ENCODE measurements around the gene MORC2. TPM values are rescaled to one million over a fixed set of nuclear protein-coding genes. Genes with fewer than 3 reads are reported as not detected.

MORC2 gene
- total RNA-seq, 1 experiment from 2014 or later: 60.3 TPM

GRCh38 chr22:30979932-30980331 is 11.4 kb upstream of the MORC2 start:
- no peaks in the 10 kb centered on the region for H3K4me1 ChIP-seq (ENCODE audit: insufficient read depth, low read length, poor library complexity, severe bottlenecking)
- H3K36me3 ChIP-seq (ENCODE audit: insufficient read depth, low read length, poor library complexity, severe bottlenecking): peaks cover 33% of the 10 kb centered on the region
- no peaks in the 10 kb centered on the region for H3K27me3 ChIP-seq (replicated peaks; ENCODE audit: insufficient read depth, low read depth, low read length, poor library complexity)
- peaks cover 44% of the 10 kb centered on the region for H3K9me3 ChIP-seq (ENCODE audit: low read depth, low read length, poor library complexity, severe bottlenecking)
- H3K27ac ChIP-seq (ENCODE audit: low read depth, low read length, poor library complexity, severe bottlenecking): no peak overlapping the region
- H3K4me3 ChIP-seq (ENCODE audit: low read depth, low read length, poor library complexity, severe bottlenecking): no peak overlapping the region
- TF ChIP-seq, protein P1, sequence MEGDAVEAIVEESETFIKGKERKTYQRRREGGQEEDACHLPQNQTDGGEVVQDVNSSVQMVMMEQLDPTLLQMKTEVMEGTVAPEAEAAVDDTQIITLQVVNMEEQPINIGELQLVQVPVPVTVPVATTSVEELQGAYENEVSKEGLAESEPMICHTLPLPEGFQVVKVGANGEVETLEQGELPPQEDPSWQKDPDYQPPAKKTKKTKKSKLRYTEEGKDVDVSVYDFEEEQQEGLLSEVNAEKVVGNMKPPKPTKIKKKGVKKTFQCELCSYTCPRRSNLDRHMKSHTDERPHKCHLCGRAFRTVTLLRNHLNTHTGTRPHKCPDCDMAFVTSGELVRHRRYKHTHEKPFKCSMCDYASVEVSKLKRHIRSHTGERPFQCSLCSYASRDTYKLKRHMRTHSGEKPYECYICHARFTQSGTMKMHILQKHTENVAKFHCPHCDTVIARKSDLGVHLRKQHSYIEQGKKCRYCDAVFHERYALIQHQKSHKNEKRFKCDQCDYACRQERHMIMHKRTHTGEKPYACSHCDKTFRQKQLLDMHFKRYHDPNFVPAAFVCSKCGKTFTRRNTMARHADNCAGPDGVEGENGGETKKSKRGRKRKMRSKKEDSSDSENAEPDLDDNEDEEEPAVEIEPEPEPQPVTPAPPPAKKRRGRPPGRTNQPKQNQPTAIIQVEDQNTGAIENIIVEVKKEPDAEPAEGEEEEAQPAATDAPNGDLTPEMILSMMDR (conservative IDR thresholded peaks at IDR 0.05; ENCODE audit: low read depth, low read length): no peak
- no peak for TF ChIP-seq EZH2 (IDR thresholded peaks at IDR 0.05; ENCODE audit: borderline replicate concordance, low read depth, low read length, poor library complexity, severe bottlenecking)
- no TSS peak for BruUV-seq (replicated peaks)
- intact Hi-C loops (cut with micrococcal nuclease; ENCODE audit: unreplicated experiment): no loop called here
- ChIA-PET POLR2A (ENCODE audit: low non-redundant PET) (no interaction called here), CTCF (no interaction called here)
- no peak for DNase-seq (ENCODE audit: low spot score)

GRCh38 chr22:30978304-30978962 is 9.9 kb upstream of the MORC2 start:
- Histone ChIP-seq H3K27me3 (replicated peaks; ENCODE audit: insufficient read depth, low read depth, low read length, poor library complexity) (no peaks in the 10 kb centered on the region), H3K4me3 (ENCODE audit: low read depth, low read length, poor library complexity, severe bottlenecking) (no peak overlapping the region), H3K9me3 (ENCODE audit: low read depth, low read length, poor library complexity, severe bottlenecking) (peaks cover 50% of the 10 kb centered on the region), H3K4me1 (ENCODE audit: insufficient read depth, low read length, poor library complexity, severe bottlenecking) (no peaks in the 10 kb centered on the region), H3K36me3 (ENCODE audit: insufficient read depth, low read length, poor library complexity, severe bottlenecking) (peaks cover 48% of the 10 kb centered on the region), H3K27ac (ENCODE audit: low read depth, low read length, poor library complexity, severe bottlenecking) (no peak overlapping the region)
- intact Hi-C loops (cut with micrococcal nuclease; ENCODE audit: unreplicated experiment): no loop called here
- TF ChIP-seq EZH2 (IDR thresholded peaks at IDR 0.05; ENCODE audit: borderline replicate concordance, low read depth, low read length, poor library complexity, severe bottlenecking): no peak
- TF ChIP-seq, protein P1 (conservative IDR thresholded peaks at IDR 0.05; ENCODE audit: low read depth, low read length): no peak
- POLR2A ChIA-PET (ENCODE audit: low non-redundant PET): no interaction called here
- CTCF ChIA-PET: no interaction called here
- no TSS peak for BruUV-seq (replicated peaks)
- no peak for DNase-seq (ENCODE audit: low spot score)

DNA sequence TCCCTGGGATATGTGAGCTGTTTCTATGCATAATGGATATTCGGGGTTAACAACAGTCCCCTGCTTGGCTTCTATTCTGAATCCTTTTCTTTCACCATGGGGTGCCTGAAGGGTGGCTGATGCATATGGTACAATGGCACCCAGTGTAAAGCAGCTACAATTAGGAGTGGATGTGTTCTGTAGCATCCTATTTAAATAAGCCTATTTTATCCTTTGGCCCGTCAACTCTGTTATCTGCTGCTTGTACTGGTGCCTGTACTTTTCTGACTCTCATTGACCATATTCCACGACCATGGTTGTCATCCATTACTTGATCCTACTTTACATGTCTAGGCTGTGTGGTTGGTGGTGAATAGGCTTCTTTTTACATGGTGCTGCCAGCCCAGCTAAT is 1.8 kb upstream of the MORC2 start:
- peaks cover 69% of the 10 kb centered on the region for H3K9me3 ChIP-seq (ENCODE audit: low read depth, low read length, poor library complexity, severe bottlenecking)
- POLR2A ChIA-PET (ENCODE audit: low non-redundant PET): no interaction called here

More for the DNA sequence above, 1.8 kb upstream of the MORC2 start:
- no peaks in the 10 kb centered on the region for H3K4me1 ChIP-seq (ENCODE audit: insufficient read depth, low read length, poor library complexity, severe bottlenecking)
- BruUV-seq (replicated peaks): no TSS peak
- H3K36me3 ChIP-seq (ENCODE audit: insufficient read depth, low read length, poor library complexity, severe bottlenecking): peaks cover 60% of the 10 kb centered on the region
- TF ChIP-seq, protein P1 (conservative IDR thresholded peaks at IDR 0.05; ENCODE audit: low read depth, low read length): no peak
- no peak for TF ChIP-seq EZH2 (IDR thresholded peaks at IDR 0.05; ENCODE audit: borderline replicate concordance, low read depth, low read length, poor library complexity, severe bottlenecking)
- no peaks in the 10 kb centered on the region for H3K27me3 ChIP-seq (replicated peaks; ENCODE audit: insufficient read depth, low read depth, low read length, poor library complexity)
- peak overlapping the region; percentile 81 for H3K4me3 ChIP-seq (ENCODE audit: low read depth, low read length, poor library complexity, severe bottlenecking)
- DNase-seq (ENCODE audit: low spot score): no peak
- CTCF ChIA-PET: no interaction called here
- intact Hi-C loops (cut with micrococcal nuclease; ENCODE audit: unreplicated experiment): no loop called here
- peak overlapping the region; percentile 96 for H3K27ac ChIP-seq (ENCODE audit: low read depth, low read length, poor library complexity, severe bottlenecking)

All from A673 (cell line).